Breast epithelium (tissue), 3 donors: Measurements from ENCODE around the gene PNLIP.

Experiments used
- CTCF ChIP-seq, 3 donors: fragments of 450-650 bp; IDR thresholded peaks; one replicate each; pipeline ENCODE4 v1.5.1; 2016 to 2017; ENCODE audit warnings: antibody characterized with exemption in 3 of 3, mild to moderate bottlenecking in 3 of 3, moderate library complexity in 3 of 3
- POLR2A ChIP-seq: fragments of 450-650 bp; IDR thresholded peaks from one replicate; pipeline ENCODE4 v1.6.1; 2016; ENCODE audit warnings: antibody characterized with exemption, mild to moderate bottlenecking, moderate library complexity
- POLR2AphosphoS5 ChIP-seq, 3 donors: sonication (generic); formaldehyde crosslinking; IDR thresholded peaks; one replicate each; pipeline ENCODE4 v1.6.1; 2017; ENCODE audit warnings: antibody characterized with exemption in 3 of 3

GRCh38 chr10:116610443-116611152 is 64.9 kb downstream of the PNLIP start:
- TF ChIP-seq CTCF (IDR thresholded peaks at IDR 0.05) (no peak), POLR2A (no peak), POLR2AphosphoS5 (IDR thresholded peaks at IDR 0.05) (no peak)
